T47D (cell line): ENCODE results near the gene OSBPL5.
"Not testable (repeated sequence)": the region's sequence is repeated elsewhere in the genome, so short reads cannot be mapped to it uniquely, and the experiment has no call there.

Experiments used
- DNase-seq, 2 experiments: peaks; one replicate each; pipeline versions ENCODE4 v3.0.0 to v3.0.0-alpha.2; 2011 to 2012; ENCODE audit warnings: low read depth in 1 of 2, low spot score in 1 of 2
- JUND ChIP-seq: IDR thresholded peaks from 2 replicates; pipeline ENCODE4 v1.6.1; 2012; ENCODE audit warnings: low read depth
- in situ Hi-C: cut with HindIII; loops from 2 replicates; pipeline ENCODE4 v1.10.0; 2016; ENCODE audit warnings: low sequenced_read_pairs, low pct_unique_long_range_greater_than_20kb

The OSBPL5 gene

DNA sequence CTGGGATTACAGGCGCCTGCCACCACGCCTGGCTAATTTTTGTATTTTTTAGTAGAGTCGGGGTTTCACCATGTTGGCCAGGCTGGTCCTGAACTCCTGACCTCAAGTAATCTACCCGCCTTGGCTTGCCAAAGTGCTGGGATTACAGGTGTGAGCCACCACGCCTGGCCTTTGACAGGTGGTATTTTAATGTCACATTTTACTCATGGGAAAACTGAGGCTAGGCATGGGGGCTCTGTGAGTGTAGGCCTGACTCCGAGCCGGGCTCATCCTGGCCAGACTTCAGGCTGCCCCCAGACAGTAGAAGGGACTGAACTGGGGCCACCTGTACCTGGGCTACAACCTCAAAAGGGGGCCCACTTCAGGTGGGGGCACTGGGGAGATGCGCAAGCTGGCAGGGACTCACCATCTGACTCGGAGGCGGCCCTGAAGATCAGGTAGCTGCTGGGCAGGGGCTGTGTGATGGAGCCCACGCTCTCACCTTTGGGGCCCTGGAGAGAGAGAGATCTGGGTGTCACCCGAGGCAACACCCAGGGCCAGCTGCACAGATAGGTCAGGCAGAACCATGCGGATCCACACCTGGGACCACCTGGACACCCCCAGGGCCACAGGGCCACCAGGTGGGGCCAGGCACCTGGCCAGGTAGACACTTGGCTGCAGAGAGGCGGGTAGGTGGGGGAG, 45.8 kb downstream of the OSBPL5 start:
- no peak for TF ChIP-seq JUND
- in situ Hi-C loops = no loop called here
- no peak for DNase-seq

DNA sequence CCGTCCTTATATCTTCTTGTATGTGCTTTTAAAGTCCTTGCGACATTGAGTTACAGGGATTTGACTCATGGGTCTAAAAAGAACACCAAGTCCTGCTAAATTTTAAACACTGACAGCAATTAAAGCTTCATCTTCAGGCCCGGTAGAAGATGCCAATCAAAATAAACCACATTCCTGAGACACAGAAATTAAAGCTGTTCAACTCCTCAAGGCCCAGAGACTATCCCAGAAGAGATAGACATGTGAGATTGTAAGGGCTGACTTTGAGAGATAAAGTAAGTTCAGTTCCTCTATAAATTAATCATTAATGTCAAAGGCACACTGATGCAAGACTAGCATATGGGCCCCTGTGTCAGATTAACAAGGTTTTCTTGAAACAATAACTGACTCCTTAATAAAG, 49.8 kb downstream of the OSBPL5 start:
- no peak for TF ChIP-seq JUND
- in situ Hi-C loops = no loop called here
- no peak for DNase-seq

DNA sequence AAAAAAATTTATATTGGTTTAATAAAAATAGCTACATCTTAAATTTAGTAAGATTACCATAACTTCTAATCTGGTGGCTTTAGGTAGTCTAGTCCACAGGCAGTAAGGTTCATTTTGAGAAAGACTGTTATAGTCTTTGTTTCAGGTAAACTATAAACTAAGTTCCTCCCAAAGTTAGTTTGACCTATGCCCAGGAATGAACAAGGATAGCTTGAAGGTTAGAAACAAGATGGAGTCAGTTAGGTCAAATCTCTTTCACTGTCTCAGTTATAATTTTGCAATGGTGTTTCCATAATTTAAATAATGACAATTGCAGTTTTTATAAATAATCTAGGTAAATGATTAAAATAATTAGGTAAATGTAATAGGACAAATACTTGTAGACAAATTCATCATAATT, 51.4 kb downstream of the OSBPL5 start:
- in situ Hi-C loops = not testable (repeated sequence)

DNA sequence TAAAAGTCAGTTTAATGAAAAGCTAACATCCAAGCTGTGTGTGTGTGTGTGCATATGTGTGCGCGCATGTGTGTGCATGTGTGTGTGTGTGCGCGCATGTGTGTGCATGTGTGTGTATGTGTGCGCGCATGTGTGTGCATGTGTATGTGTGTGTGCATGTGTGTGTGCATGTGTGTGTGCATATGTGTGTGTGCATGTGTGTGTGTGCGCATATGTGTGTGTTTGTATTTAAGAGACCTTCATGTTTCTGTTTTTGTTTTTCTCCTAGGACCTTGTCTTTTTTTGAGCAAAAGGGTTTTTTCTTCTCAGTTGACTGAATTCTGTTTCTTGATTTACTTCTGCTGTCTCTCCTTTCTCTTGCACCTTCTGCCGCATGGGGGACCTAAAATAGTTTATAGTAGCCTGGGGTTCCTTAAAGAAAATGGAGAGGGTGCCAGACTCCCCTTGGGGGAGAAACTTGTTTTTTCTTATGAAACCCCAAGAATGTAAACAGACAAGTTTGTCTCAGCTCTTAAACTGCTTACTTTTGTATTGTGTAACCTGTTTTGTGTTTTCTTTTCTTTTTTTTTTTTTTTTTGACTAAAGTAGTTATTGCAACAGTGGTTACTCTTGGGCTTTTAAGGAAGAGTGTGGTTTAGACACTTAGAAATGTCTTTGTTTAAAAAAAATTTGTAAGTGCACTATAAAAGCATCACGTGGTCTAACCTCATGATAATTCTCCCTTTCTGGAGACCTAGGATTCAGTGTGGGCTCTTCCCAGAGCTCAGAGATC, 53.0 kb downstream of the OSBPL5 start:
- DNase-seq = peak in 1 of 2 experiments; percentile 67
- in situ Hi-C loops = no loop called here
- no peak for TF ChIP-seq JUND

More for the DNA sequence above, 51.4 kb downstream of the OSBPL5 start:
- DNase-seq = not testable (repeated sequence)

DNA sequence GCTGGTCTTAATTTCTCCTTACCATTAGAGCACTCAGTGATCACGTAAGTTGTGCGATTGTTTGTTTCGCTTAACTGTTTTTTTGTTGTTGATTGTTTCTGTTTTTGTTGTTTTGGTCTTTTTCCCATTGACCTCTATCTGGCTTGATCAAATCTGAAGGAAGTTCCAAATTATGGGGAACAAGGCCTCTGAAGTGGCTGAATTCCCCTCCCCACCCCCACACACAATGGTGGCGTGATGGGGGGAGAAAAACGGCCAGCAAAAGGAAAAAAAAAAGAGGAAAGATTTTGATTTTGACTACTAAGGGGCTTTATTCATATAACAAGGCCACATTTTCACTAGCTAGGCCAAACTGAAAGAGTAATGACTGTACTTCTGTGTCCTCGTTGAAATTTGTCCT, 53.6 kb downstream of the OSBPL5 start:
- no peak for DNase-seq
- TF ChIP-seq JUND = no peak

DNA sequence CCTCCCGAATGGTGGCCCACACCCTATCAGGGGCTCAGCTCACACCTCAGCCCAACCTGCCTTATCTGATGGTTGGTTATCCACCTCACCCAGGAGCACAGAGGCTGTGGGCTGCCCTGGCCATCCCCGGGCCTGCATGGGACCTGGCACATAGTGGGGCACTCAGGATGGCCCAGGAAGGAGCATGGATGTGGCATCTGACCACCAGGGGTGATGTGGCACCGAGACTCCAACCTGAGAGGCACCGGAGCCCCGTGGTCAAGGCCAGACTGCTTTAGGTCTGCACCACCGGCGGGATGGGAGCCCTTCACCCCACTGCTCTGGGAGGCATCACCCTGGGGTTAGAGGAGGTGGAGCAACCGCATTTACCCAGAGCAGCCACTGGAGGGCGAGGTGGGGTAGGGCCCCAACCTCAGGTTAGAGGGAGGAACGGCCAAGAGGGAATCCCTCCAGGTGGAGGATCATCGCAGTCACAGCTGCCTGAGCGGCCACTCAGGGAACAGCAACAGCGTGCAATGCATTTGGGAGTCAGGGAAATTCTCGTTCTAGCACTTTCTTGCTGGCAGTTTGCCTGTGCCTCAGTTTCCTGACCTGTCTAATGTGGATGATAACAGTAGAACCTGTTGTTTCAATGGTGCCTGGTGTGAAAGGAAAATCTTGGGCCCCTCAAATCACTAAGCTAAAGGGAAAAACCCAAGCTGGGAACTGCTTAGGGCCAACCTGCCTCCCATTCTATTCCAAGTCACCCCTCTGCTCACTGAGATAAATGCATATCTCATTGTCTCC, 55.0 kb downstream of the OSBPL5 start:
- no peak for TF ChIP-seq JUND
- in situ Hi-C loops = no loop called here
- peak; percentile 59 to 72 for DNase-seq

More for the DNA sequence above, 53.6 kb downstream of the OSBPL5 start:
- in situ Hi-C loops = no loop called here

DNA sequence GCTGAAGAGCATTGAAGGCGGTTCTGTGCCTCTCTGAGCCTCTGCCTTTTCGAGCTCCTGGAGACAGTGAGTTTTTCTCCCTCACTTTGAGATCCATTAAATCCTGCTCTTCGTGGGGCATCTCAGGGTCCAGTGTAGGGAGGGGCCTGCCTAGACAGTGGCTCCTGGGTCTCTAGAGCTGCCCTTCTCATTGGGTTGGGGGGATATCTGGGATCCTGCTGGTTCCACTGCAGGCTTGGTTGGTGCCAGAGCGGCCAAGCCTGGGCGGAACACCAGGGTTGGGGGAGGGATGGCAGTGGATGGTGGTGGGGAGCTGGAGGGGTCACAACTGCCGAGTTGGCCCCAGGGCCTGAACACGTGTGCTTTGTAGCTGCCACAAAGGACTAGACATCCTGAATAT, 55.7 kb downstream of the OSBPL5 start:
- DNase-seq = no peak
- in situ Hi-C loops = no loop called here
- TF ChIP-seq JUND = no peak

DNA sequence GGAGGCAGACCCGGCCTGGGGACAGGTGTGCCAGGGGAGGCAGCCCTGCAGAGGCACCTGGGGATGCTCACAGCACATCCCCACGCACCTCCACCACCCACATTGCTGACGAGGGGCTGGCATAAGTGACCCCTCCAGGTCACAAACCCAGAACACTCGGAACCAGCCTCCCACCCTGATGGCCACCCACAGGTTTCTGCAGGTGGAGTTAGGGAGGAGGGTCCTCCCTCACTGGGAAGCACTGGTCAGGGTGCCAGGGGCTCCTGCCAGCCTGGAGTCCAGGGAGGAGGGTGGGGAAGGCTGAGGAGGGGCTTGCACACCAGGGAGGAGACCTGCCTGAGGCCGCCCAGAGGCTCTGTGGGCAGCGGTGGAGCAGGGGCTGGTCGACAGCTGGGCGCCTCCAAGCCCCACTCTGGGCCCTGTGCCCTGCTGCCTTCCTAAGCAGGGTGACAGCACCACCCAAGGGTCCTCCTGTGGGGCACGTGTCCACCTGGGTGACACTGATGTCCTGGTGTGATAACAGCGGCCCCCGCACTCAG, 56.9 kb downstream of the OSBPL5 start:
- DNase-seq = no peak
- in situ Hi-C loops = no loop called here
- TF ChIP-seq JUND = no peak

DNA sequence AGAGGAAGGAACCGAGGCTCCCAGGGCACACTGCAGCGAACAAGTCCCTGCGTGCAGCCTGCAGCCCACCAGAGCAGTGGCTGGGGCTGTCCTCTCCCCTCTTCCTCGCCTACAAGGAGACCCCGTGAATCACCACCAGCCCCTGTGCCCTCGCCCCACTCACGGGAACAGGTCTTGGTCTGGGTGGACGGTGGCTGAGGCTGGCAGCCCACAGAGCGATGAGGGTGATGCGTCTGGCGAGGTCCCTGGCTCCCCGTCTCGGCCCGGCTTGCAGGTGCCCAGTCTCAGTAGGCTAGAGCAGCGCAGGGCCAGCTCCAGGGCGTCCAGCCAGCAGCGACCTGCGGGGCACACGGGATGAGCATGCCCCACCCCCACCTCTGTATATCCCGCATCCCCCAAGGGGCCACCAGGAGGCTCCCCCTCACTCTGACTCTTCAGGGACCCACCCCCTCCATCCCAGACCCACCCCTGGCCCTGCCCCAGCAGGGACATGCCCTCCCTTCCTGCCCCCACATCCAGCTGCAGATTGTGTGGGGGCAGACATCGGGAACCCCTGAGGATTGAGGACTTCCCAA, 57.4 kb downstream of the OSBPL5 start:
- no peak for TF ChIP-seq JUND
- no peak for DNase-seq
- in situ Hi-C loops = no loop called here

DNA sequence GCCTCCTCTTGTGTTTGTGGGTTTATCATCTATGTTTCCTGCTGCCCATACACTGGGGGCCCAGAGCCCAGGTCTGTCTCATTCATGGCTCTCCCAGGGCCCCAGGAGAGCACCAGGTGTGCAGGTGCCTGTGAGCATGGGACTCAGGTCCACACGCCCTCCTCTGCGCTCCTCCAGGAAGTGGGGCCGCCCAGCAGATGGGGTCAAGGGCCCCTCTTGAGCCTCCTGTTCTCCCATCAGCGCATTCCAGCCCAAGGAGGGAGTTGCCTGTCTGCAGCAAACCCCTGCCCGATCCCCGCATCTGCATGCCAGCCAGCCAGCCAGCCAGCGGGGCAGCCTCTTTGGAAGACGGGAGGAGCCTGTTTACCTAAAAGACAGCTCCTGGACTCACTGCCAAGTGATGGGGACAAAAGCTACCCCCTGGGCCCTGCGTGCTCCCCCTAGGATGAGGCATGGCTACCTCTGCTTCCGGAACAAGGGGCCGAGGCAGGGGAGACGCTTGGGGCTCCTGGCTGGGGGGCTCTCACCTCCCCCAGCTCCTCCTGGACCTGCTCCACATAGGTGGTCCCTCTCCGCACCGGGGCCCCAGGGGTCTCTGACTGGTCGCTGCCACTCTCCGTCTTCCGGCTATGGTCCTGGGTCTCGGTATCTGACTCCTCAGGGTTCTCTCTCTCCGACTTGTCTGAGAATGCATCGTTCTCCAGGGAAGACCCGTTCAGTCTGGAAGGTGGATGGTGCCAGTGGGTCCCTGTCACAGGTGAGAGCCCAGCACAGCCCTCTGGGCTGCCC, 58.2 kb downstream of the OSBPL5 start:
- TF ChIP-seq JUND = no peak
- in situ Hi-C loops = no loop called here
- no peak for DNase-seq

DNA sequence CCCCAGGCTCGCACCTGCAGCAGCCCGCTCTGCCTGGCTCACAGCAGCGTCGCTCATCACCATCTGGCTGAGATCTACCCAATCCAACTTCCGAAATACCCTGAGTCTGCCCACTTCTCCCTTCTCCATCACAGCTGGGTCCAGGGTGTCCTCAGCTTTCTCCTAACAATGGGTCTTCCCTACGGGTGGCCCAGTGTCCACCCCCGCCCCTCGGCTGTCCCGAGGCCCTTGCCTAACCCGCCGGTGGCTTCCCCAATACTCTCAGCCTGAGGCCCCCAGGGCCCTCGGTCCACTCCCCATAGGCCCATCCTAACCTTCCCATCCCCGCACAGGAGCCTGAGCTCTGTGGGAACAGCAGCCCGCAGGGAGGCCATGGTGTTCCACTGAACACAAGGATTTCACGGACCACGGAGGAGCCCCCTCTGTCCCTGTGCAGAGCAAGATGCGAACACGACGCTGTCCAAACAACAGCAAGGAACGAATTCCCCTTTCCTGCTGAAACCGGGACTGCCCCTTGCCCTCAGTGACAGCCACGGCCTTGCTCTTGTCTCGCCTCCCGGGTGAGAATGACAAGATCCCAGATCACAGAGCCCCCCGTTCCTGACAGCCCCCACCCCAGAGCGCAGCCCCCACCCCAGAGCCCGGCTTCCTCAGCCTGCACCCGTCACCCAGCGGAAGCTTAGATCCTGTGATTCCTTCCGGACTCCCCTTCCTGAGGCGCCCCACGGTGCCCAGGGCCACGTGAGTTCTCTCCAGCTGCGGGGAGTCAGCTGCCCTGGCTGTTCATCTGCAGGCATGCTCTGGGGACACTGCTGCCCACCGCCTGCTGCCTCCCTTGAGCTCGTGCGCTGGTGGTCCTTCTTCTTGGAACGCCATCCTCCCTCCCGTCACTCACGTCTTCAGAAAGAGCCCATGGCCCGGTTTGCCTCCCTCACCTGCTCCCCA, 59.0 kb downstream of the OSBPL5 start:
- TF ChIP-seq JUND = no peak
- no peak for DNase-seq
- in situ Hi-C loops = no loop called here
